GM12864 (cell line): Measurements from ENCODE around the gene VWC2.

Experiments used
- DNase-seq: peaks from one replicate; pipeline ENCODE4 v3.0.0-alpha.2; 2011; ENCODE audit warnings: low read depth
- H3K4me3 ChIP-seq: 2 replicates; pipeline ENCODE4 v1.5.1; 2011; ENCODE audit warnings: mild to moderate bottlenecking, low read depth, low read length, control low read depth
- CTCF ChIP-seq: IDR thresholded peaks from 2 replicates; pipeline ENCODE4 v1.5.1; 2011; ENCODE audit warnings: low read depth, mild to moderate bottlenecking, moderate library complexity, low read length, control low read depth, inconsistent platforms; ENCODE audit errors: missing control alignments

Gene VWC2

GRCh38 chr7:49873420-49873819 is 100.0 kb downstream of the VWC2 start:
- no peak for TF ChIP-seq CTCF
- DNase-seq, result no peak
- no peak overlapping the region for H3K4me3 ChIP-seq

- TF ChIP-seq CTCF, result no peak
- DNase-seq, result no peak
- H3K4me3 ChIP-seq, result no peak overlapping the region
Observed at GRCh38 chr7:49875336-49875735, 101.9 kb downstream of the VWC2 start.

GRCh38 chr7:49876202-49876601 is 102.8 kb downstream of the VWC2 start:
- no peak overlapping the region for H3K4me3 ChIP-seq
- no peak for TF ChIP-seq CTCF
- no peak for DNase-seq

GRCh38 chr7:49878089-49878488 is 104.7 kb downstream of the VWC2 start:
- H3K4me3 ChIP-seq, result no peak overlapping the region
- no peak for TF ChIP-seq CTCF

GRCh38 chr7:49878627-49879026 is 105.2 kb downstream of the VWC2 start:
- H3K4me3 ChIP-seq, result no peak overlapping the region
- DNase-seq, result no peak
- TF ChIP-seq CTCF, result no peak

More at GRCh38 chr7:49878089-49878488, 104.7 kb downstream of the VWC2 start:
- DNase-seq, result no peak

GRCh38 chr7:49883933-49884332 is 110.5 kb downstream of the VWC2 start:
- TF ChIP-seq CTCF, result no peak
- H3K4me3 ChIP-seq, result no peak overlapping the region
- DNase-seq, result no peak

- no peak for TF ChIP-seq CTCF
- no peak for DNase-seq
- H3K4me3 ChIP-seq, result no peak overlapping the region
Observed at GRCh38 chr7:49885593-49886285, 112.3 kb downstream of the VWC2 start.
